Measurements from ENCODE around the gene COX14.

GRCh38 chr12:50097952-50098351 is 14.1 kb upstream of the COX14 start:
- TF ChIP-seq CTCF (conservative IDR thresholded peaks at IDR 0.05; ENCODE audit: low read depth, low read length): no peak
- TF ChIP-seq EZH2 (IDR thresholded peaks at IDR 0.05; ENCODE audit: low read length, unreplicated experiment): no peak
- no peak for TF ChIP-seq EZH2phosphoT487 (IDR thresholded peaks at IDR 0.05; ENCODE audit: borderline replicate concordance, low read length)
